Hepatocyte (in vitro differentiated cells): ENCODE measurements around the gene MEF2C. TPM values are rescaled to one million over a fixed set of nuclear protein-coding genes. Genes with fewer than 3 reads are reported as not detected.

Source experiments
- DNase-seq: peaks from one replicate; pipeline ENCODE4 v3.0.0-alpha.2; 2016; ENCODE audit warnings: low spot score
- H2AFZ ChIP-seq: fragments of 200-600 bp; sonication (generic); 2 replicates; pipeline ENCODE4 v1.6.0; 2016; ENCODE audit warnings: antibody characterized with exemption, mild to moderate bottlenecking
- H3K27ac ChIP-seq: fragments of 200-600 bp; sonication (generic); 2 replicates; pipeline ENCODE4 v1.5.1; 2016; ENCODE audit warnings: mild to moderate bottlenecking
- H3K27me3 ChIP-seq: fragments of 200-600 bp; sonication (generic); 2 replicates; pipeline ENCODE4 v1.6.1; 2016
- H3K36me3 ChIP-seq: fragments of 200-600 bp; sonication (generic); replicated peaks from 2 replicates; pipeline ENCODE4 v1.5.1; 2016; ENCODE audit warnings: low read depth; ENCODE audit not compliant: insufficient read depth
- H3K4me1 ChIP-seq: fragments of 200-600 bp; sonication (generic); 2 replicates; pipeline ENCODE4 v1.5.1; 2016; ENCODE audit warnings: mild to moderate bottlenecking, moderate library complexity; ENCODE audit not compliant: insufficient read depth
- H3K4me2 ChIP-seq: fragments of 200-600 bp; sonication (generic); 2 replicates; pipeline ENCODE4 v1.6.0; 2016
- H3K4me3 ChIP-seq: fragments of 200-600 bp; sonication (generic); 2 replicates; pipeline ENCODE4 v1.5.1; 2016; ENCODE audit warnings: mild to moderate bottlenecking
- H3K79me2 ChIP-seq: fragments of 200-600 bp; sonication (generic); 2 replicates; pipeline ENCODE4 v1.6.0; 2017; ENCODE audit warnings: mild to moderate bottlenecking
- H3K9me2 ChIP-seq: fragments of 200-600 bp; sonication (generic); replicated peaks from 2 replicates; pipeline ENCODE4 v1.6.0; 2017; ENCODE audit warnings: mild to moderate bottlenecking; ENCODE audit not compliant: insufficient read depth
- H3K9me3 ChIP-seq: fragments of 200-600 bp; sonication (generic); 2 replicates; pipeline ENCODE4 v1.5.1; 2016; ENCODE audit warnings: low read depth, mild to moderate bottlenecking
- H4K20me1 ChIP-seq: fragments of 200-600 bp; sonication (generic); 2 replicates; pipeline ENCODE4 v1.6.0; 2016; ENCODE audit warnings: mild to moderate bottlenecking; ENCODE audit not compliant: insufficient read depth, poor library complexity, severe bottlenecking
- EZH2 ChIP-seq: fragments of 200-600 bp; sonication (generic); IDR thresholded peaks from 2 replicates; pipeline ENCODE4 v1.6.1; 2016; ENCODE audit warnings: antibody characterized with exemption, mild to moderate bottlenecking, borderline replicate concordance
- EZH2phosphoT487 ChIP-seq: fragments of 200-600 bp; sonication (generic); IDR thresholded peaks from one replicate; pipeline ENCODE4 v1.6.1; 2018; ENCODE audit warnings: antibody characterized with exemption, mild to moderate bottlenecking, low read depth, moderate library complexity; ENCODE audit not compliant: unreplicated experiment, severe bottlenecking
- WGBS: methylation state at CpG from one replicate; pipeline ENCODE4 v1.1.6; 2016; ENCODE audit warnings: low lambda C conversion rate; ENCODE audit errors: missing lambda C conversion rate; 5-methylcytosine and 5-hydroxymethylcytosine counted together
- polyA plus RNA-seq: library from polyadenylated mRNA; unstranded; fragments of >200 nt; fragmentation: Nextera tagmentation; extraction: Ambion mirVana; gene quantifications from 2 replicates; pipeline ENCODE4 v1.2.1, GENCODE V29; 2016
- total RNA-seq: library from RNA; depleted of rRNA; stranded (reverse); fragments of >200 nt; gene quantifications from 2 replicates; pipeline ENCODE4 v1.2.3, GENCODE V29; 2014
- TF ChIP-seq, protein P1 (sequence below): fragments of 200-600 bp; sonication (generic); IDR thresholded peaks from 2 replicates; pipeline ENCODE4 v1.5.1; 2016; ENCODE audit warnings: antibody characterized with exemption, mild to moderate bottlenecking; ENCODE audit not compliant: poor library complexity

MEF2C gene
- total and polyA plus RNA-seq, 2 experiments from 2014 or later: 5.9 to 14.6 TPM

DNA sequence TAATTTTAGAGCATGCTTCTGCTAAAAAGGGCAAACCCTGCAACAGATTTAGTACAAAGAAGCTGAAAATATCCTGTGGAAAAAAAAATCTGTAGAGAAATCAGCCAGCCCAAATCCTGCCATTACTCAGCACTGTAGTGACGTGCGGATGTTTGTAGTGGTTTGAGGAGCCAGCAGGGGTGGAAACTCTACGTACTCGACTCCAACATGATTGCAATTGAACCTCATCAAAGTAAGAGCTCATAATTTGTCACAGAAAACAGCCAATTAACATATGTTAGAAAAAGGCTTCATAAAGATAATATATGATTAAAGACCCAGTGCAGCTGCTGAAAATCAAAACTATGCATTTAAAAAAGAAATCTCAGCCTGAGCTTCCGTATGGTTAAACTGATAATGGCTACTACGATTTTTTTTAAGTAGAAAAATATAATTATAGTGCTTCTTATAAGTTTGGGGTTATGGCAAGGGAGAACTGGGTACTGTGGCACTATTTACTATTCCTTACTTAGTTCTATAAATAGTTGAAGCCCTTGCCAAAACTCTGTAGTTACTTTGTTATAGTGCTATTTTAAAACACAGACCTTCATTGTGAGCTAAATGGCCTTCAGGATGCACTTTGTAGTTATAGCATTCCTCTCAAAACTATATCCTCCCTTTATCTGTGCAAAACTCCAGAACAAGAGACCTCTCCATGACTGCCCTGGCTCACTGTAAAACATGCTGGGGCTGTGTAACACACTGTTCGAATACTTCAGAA lies 49.4 kb downstream of the MEF2C start:
- no peaks in the 10 kb centered on the region for H3K9me2 ChIP-seq
- no peaks in the 10 kb centered on the region for H3K9me3 ChIP-seq
- H3K27me3 ChIP-seq: no peaks in the 10 kb centered on the region
- H3K4me3 ChIP-seq: no peak overlapping the region
- no peaks in the 10 kb centered on the region for H3K4me1 ChIP-seq
- no peaks in the 10 kb centered on the region for H4K20me1 ChIP-seq
- 69% methylated on average over 7 of the region's 7 CpGs for WGBS
- peak; percentile 19 for DNase-seq
- H2AFZ ChIP-seq: no peak overlapping the region
- H3K4me2 ChIP-seq: no peak overlapping the region
- no peaks in the 10 kb centered on the region for H3K79me2 ChIP-seq
- TF ChIP-seq EZH2phosphoT487 (no peak), EZH2 (no peak)
- TF ChIP-seq, protein P1, sequence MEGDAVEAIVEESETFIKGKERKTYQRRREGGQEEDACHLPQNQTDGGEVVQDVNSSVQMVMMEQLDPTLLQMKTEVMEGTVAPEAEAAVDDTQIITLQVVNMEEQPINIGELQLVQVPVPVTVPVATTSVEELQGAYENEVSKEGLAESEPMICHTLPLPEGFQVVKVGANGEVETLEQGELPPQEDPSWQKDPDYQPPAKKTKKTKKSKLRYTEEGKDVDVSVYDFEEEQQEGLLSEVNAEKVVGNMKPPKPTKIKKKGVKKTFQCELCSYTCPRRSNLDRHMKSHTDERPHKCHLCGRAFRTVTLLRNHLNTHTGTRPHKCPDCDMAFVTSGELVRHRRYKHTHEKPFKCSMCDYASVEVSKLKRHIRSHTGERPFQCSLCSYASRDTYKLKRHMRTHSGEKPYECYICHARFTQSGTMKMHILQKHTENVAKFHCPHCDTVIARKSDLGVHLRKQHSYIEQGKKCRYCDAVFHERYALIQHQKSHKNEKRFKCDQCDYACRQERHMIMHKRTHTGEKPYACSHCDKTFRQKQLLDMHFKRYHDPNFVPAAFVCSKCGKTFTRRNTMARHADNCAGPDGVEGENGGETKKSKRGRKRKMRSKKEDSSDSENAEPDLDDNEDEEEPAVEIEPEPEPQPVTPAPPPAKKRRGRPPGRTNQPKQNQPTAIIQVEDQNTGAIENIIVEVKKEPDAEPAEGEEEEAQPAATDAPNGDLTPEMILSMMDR: no peak
- peak overlapping the region; percentile 34 for H3K27ac ChIP-seq
- no peaks in the 10 kb centered on the region for H3K36me3 ChIP-seq

DNA sequence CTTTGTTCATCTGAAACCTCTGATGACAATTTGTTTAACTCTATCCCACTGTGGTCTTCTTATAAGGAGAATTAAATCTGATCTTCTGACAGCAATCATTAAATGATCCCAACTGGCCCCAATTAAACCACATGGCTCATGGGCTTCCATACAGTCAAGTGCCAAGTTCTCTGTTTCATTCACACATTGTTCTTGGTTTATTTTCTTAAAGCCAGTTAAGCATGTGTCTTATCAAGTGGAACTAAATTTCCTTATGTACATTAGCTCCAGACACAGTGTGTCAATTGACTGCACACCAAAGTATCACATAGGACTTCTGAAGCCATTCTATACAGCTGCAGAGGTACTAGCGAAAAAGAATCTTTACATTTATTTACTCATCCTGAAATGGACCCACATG lies 51.2 kb downstream of the MEF2C start:
- Histone ChIP-seq H3K36me3 (no peaks in the 10 kb centered on the region), H3K9me3 (no peaks in the 10 kb centered on the region), H3K79me2 (no peaks in the 10 kb centered on the region), H3K27me3 (no peaks in the 10 kb centered on the region), H3K4me1 (peaks cover 6% of the 10 kb centered on the region), H3K4me2 (no peak overlapping the region), H3K27ac (no peak overlapping the region), H3K9me2 (no peaks in the 10 kb centered on the region), H3K4me3 (no peak overlapping the region), H4K20me1 (no peaks in the 10 kb centered on the region), H2AFZ (no peak overlapping the region)
- WGBS: 93% methylated on average over 1 of the region's 1 CpG
- no peak for DNase-seq
- TF ChIP-seq, protein P1: no peak
- no peak for TF ChIP-seq EZH2phosphoT487
- TF ChIP-seq EZH2: no peak

DNA sequence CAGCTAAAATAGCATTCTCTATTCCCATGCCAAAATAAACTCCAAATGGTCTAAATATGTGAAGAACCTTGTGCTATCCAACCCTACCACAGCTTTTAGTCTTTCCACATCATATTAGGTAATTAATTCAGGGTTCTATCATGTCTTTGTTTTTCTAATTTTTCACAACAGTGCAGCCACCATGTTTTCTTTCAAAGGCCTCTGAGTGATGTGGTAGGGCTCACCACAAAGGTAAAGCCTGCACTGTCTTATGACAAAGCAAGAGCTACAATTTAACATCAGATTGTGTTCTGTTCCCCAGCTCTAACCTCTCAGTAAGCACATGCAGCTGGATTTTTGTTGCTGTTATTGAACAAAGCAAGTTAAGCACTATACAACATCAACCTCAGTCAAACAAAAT lies 52.4 kb downstream of the MEF2C start:
- no peak for DNase-seq
- H3K9me2 ChIP-seq: no peaks in the 10 kb centered on the region
- no peaks in the 10 kb centered on the region for H4K20me1 ChIP-seq
- H3K79me2 ChIP-seq: no peaks in the 10 kb centered on the region
- H2AFZ ChIP-seq: no peak overlapping the region
- TF ChIP-seq, protein P1: no peak
- TF ChIP-seq EZH2phosphoT487: no peak
- TF ChIP-seq EZH2: no peak
- peaks cover 8% of the 10 kb centered on the region for H3K4me1 ChIP-seq
- H3K27ac ChIP-seq: no peak overlapping the region
- H3K4me3 ChIP-seq: no peak overlapping the region
- no peaks in the 10 kb centered on the region for H3K27me3 ChIP-seq
- H3K4me2 ChIP-seq: no peak overlapping the region
- no peaks in the 10 kb centered on the region for H3K9me3 ChIP-seq
- no peaks in the 10 kb centered on the region for H3K36me3 ChIP-seq
